NK-92 treated with Interleukin-12 subunit alpha and Interleukin-12 subunit beta, amount 100 ng/mL, for 24 hours (cell line): ENCODE data around the gene ZNF605.
"Not testable (repeated sequence)": the region's sequence is repeated elsewhere in the genome, so short reads cannot be mapped to it uniquely, and the experiment has no call there.

ENCODE experiments used
- DNase-seq: peaks from one replicate; lab custom pipeline; 2025; lab: John Stamatoyannopoulos, UW

Gene ZNF605

GRCh38 chr12:132948146-132949066, 7.7 kb downstream of the ZNF605 start:
- DNase-seq: no peak

- DNase-seq: no peak
Observed at GRCh38 chr12:132946246-132946820, 9.8 kb downstream of the ZNF605 start.

GRCh38 chr12:132945806-132946205, 10.3 kb downstream of the ZNF605 start:
- no peak for DNase-seq

- DNase-seq: no peak
Observed at GRCh38 chr12:132942611-132943010, 13.5 kb downstream of the ZNF605 start.

GRCh38 chr12:132941336-132941954, 14.7 kb downstream of the ZNF605 start:
- no peak for DNase-seq

- no peak for DNase-seq
Observed at GRCh38 chr12:132940071-132940719, 15.9 kb downstream of the ZNF605 start.

GRCh38 chr12:132938807-132939206, 17.3 kb downstream of the ZNF605 start:
- not testable (repeated sequence) for DNase-seq

- DNase-seq: no peak
Observed at GRCh38 chr12:132937476-132937875, 18.6 kb downstream of the ZNF605 start.

GRCh38 chr12:132936921-132937320, 19.2 kb downstream of the ZNF605 start:
- not testable (repeated sequence) for DNase-seq

- no peak for DNase-seq
Observed at GRCh38 chr12:132936163-132936562, 19.9 kb downstream of the ZNF605 start.

GRCh38 chr12:132926415-132926833, 29.7 kb downstream of the ZNF605 start:
- no peak for DNase-seq

GRCh38 chr12:132925597-132926414, 30.3 kb downstream of the ZNF605 start:
- DNase-seq: no peak

- no peak for DNase-seq
Observed at GRCh38 chr12:132924356-132924755, 31.8 kb downstream of the ZNF605 start.

- DNase-seq: no peak
Observed at GRCh38 chr12:132923356-132923909, 32.7 kb downstream of the ZNF605 start.

- DNase-seq: no peak
Observed at GRCh38 chr12:132922676-132923075, 33.4 kb downstream of the ZNF605 start.

- DNase-seq: no peak
Observed at GRCh38 chr12:132921685-132922084, 34.4 kb downstream of the ZNF605 start.

GRCh38 chr12:132918680-132919079, 37.4 kb downstream of the ZNF605 start:
- no peak for DNase-seq

- DNase-seq: no peak
Observed at GRCh38 chr12:132909030-132909368, 47.1 kb downstream of the ZNF605 start.

GRCh38 chr12:132908145-132909029, 47.7 kb downstream of the ZNF605 start:
- DNase-seq: no peak

GRCh38 chr12:132907789-132908144, 48.3 kb downstream of the ZNF605 start:
- DNase-seq: not testable (repeated sequence)
